ENCODE results near the gene ABCA5.

The ABCA5 gene

GRCh38 chr17:69268543-69269014, 58.4 kb downstream of the ABCA5 start:
- no peak for DNase-seq (ENCODE audit: low read depth in 2 of 2)

DNA sequence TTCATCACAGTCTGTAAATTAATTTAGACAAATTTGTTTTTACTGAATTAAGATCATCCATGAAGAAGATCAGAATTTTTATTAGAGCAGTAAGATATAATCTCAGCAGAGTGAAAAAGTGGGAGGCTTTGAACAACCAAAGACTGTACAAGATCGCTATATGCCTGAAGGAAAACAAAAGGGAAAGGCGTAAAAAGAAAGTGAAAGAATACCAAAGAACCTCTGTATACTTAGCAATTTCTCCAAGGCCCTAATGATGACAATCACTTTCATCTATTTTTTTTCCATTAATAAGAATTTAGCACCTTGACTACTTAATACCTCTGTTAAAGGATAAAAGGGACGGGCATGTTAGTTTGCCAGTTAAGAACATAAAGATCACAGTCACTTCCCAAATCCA, 59.7 kb downstream of the ABCA5 start:
- no peak for DNase-seq (ENCODE audit: low read depth in 2 of 2)

DNA sequence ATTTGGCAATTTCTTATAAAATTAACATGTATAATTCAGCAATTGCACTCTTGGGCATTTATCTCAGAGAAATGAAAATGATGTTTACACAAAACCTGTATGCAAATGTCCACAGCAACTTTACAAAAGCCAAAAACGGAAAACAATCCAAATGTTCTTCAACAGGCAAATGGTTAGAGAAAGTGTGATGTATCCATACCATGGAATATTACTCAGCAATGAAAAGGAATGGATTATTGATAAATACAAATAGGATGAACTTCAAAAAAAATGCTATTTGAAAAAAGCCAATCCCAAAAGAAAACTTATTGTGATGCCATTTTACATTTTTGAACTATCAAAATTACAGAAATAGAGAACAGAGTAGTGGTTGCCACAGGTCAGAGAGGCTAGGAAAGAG, 61.1 kb downstream of the ABCA5 start:
- no peak for DNase-seq (ENCODE audit: low read depth in 2 of 2)

GRCh38 chr17:69254187-69254586, 72.7 kb downstream of the ABCA5 start:
- DNase-seq (ENCODE audit: low read depth in 2 of 2) = no peak

- no peak for DNase-seq (ENCODE audit: low read depth in 2 of 2)
Measured at GRCh38 chr17:69250641-69251040, 76.3 kb downstream of the ABCA5 start.

- no peak for DNase-seq (ENCODE audit: low read depth in 2 of 2)
Measured at GRCh38 chr17:69246726-69247375, 80.1 kb downstream of the ABCA5 start.

DNA sequence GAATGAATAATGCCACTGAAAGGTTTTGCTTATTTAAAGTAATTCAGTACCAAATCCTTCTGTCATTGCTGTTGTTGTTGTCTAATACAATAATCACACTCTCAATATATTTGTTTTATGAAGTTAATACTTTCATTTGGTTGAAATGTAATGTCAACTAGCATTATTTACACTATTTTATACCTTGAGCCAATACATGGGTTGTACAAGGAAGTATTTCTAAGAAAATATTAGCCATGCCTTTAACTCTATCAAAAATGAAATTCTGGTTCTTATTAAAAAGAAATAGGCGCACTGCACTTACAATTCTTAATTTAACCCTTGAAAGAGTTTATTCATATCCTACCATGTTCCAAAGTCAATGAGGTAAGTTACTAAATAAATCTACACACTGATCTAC, 80.7 kb downstream of the ABCA5 start:
- no peak for DNase-seq (ENCODE audit: low read depth in 2 of 2)

GRCh38 chr17:69245617-69246016, 81.3 kb downstream of the ABCA5 start:
- no peak for DNase-seq (ENCODE audit: low read depth in 2 of 2)

GRCh38 chr17:69239611-69240600, 87.0 kb downstream of the ABCA5 start:
- DNase-seq (ENCODE audit: low read depth in 2 of 2) = no peak

DNA sequence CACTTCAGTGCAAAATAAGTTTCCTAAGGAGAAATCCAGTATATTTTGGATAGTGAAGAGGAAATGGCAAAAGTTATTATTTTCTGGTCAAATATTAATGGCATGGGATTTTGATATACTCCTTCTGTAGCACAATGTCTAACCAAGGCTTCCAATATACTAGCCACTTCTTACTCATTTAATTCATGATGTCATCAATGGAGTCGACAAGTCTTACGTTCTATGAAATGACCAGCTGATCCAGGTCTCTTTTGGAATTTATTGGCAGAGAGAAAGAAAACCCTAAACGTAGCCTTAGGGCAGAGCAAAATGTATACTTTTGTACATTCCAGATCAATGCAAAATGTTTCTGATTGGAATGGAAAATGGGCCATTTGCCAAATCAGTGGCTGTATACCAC, 90.0 kb downstream of the ABCA5 start:
- DNase-seq (ENCODE audit: low read depth in 2 of 2) = no peak

DNA sequence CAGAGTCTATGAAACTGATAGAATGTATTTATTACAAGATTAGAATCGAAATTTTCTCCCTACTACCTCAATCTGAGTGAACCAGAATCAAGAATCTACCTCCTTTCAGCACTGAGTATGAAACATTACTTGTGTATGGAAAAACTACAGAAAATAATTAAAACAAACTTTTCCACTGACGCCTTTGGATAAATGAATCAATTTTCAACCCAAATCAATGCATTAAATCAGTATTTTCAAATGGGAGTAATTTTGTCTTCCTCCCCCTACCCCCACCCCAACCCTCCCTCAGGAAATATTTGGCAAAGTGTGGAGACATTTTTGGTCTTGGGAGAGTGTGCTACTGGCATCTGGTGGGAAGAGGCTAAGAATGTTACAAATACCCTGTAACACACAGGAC, 90.5 kb downstream of the ABCA5 start:
- DNase-seq (ENCODE audit: low read depth in 2 of 2) = no peak

- DNase-seq (ENCODE audit: low read depth in 2 of 2) = peak; percentile 48 to 56
Measured at GRCh38 chr17:69235338-69236058, 91.4 kb downstream of the ABCA5 start.

DNA sequence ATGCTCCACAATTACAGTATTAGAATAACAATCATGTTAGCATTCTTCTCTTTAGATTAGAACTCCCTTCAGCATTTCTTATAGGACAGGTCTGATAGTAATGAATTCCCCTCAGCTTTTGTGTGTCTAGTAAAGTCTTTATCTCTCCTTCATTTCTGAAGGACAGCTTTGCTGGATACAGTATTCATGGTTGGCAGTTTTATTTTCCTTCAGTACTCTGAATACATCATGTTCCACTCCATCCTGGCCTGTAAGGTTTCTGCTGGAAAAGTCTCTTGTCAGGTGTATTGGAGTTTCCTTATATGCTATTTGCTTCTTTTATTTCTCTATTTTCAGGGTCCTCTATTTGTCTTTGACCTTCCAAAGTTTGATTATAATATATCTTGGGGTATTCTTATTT, 94.3 kb downstream of the ABCA5 start:
- no peak for DNase-seq (ENCODE audit: low read depth in 2 of 2)

- DNase-seq (ENCODE audit: low read depth in 2 of 2) = no peak
Measured at GRCh38 chr17:69231521-69231920, 95.4 kb downstream of the ABCA5 start.

- DNase-seq (ENCODE audit: low read depth in 2 of 2) = no peak
Measured at GRCh38 chr17:69230939-69231338, 96.0 kb downstream of the ABCA5 start.

DNA sequence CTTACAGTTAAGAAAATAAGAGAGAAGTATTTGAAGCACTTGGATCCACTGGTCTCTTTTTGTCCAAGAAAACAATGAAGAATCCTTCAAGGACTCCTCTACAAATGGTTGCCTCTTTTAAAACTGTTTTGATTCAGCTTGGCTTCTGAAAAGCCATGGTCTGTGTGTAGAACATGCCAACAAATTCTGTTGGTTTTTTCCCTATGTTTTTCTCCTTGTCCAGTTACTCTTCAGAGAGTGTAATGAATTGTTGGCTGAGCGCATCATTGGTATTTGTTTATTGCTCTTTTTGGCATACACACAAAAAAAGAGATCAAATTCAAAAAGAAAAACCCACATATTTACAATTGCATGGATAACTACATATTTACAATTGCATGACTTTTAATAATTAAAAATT, 98.4 kb downstream of the ABCA5 start, which contains the start of gene ABCA10:
Gene ABCA10 (minus strand): TSS at position 249 of the 400 bp plus-strand sequence. CDS start 3,466 bp downstream, outside the sequence.
- DNase-seq (ENCODE audit: low read depth in 2 of 2) = no peak

DNA sequence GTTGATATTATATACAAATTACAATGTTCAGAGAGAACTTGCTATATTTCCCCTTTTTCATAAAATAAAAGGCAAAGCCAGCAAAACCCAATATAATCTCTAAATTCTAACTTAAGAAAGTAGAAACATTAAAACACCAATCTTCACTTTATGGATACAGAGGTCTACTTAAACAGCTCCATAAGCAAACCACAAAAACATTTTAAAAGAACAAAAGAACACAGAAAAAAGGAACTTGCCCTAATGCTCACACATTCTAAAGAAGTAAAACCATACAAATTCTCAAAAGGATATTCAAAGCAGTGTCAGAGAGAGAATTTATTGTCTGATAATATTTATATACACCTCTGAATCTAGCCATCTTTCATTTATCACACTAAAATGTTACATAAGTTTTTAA, 98.9 kb downstream of the ABCA5 start:
- no peak for DNase-seq (ENCODE audit: low read depth in 2 of 2)

GRCh38 chr17:69227541-69227940, 99.4 kb downstream of the ABCA5 start:
- DNase-seq (ENCODE audit: low read depth in 2 of 2) = no peak

DNA sequence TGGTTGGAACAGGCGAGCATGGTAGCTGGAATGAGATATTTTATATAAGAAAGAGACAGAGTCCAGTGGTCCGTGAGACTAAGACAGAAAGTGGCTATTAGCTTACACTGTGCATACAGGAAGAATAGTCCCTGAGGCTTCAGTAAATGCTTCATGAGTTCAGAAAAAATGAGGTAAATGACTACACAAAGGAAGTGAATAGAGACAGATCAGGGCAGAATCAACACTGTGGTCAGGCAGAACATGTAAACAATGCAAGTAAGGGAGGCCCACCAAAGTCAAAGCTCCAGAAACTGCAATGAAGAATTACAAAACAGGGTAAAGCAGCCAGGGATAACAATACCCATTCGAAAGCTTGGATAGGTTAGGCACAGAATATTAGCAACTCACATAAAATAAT, 103.1 kb downstream of the ABCA5 start:
- no peak for DNase-seq (ENCODE audit: low read depth in 2 of 2)

DNA sequence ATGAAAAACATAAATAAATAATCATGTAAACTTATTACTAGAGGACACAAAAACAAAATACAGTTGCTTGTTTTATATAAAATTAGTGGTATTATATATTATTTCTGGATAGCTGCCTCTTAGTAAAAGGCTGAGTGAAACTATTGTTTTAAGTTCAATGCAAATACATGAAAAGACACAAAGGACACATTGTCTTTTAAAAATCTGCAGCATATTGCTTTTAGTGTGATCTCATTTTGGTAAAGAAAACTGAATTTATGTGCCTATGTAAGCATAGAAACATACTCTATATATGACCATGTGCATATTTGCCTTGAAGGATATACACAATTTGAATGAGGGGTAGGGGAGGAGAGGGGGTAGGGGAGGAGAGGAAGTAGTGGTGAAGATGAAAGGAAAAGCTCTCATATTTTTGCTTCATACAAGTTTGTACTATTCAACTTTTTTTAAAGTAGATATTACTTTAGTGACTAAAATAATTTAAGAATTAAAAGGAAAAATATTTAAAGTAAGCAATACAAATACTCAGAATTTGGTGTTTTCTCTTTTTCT, 104.2 kb downstream of the ABCA5 start:
- no peak for DNase-seq (ENCODE audit: low read depth in 2 of 2)

- DNase-seq (ENCODE audit: low read depth in 2 of 2) = no peak
Measured at GRCh38 chr17:69220098-69220497, 106.8 kb downstream of the ABCA5 start.

- DNase-seq (ENCODE audit: low read depth in 2 of 2) = no peak
Measured at GRCh38 chr17:69218986-69219385, 107.9 kb downstream of the ABCA5 start.

Measured in stimulated activated CD8-positive, alpha-beta memory T cell treated with anti-CD3 and anti-CD28 coated beads, Interleukin-2, amount 100 ng/mL, for 48 hours (primary cell).